CD4-positive, alpha-beta T cell treated with Interferon alpha-2 for 1 hour (primary cell): ENCODE results near the gene MORN3.
"Not testable (repeated sequence)": the region's sequence is repeated elsewhere in the genome, so short reads cannot be mapped to it uniquely, and the experiment has no call there.

Experiments used
- DNase-seq, 2 donors: peaks; one replicate each; pipeline ENCODE4 v3.0.0-alpha.2; 2020 to 2022

The MORN3 gene

GRCh38 chr12:121669521-121669900, at the start of gene MORN3:
Gene MORN3, minus strand, starts transcription at chr12:121669654. Its CDS starts 171 bp downstream, at chr12:121669483.
- DNase-seq, result no peak

GRCh38 chr12:121718653-121719239, 49.3 kb upstream of the MORN3 start:
- DNase-seq, result no peak

GRCh38 chr12:121717041-121717699, 47.7 kb upstream of the MORN3 start:
- no peak for DNase-seq

GRCh38 chr12:121715862-121716435, 46.5 kb upstream of the MORN3 start:
- no peak for DNase-seq

GRCh38 chr12:121715055-121715454, 45.6 kb upstream of the MORN3 start:
- DNase-seq, result not testable (repeated sequence)

- DNase-seq, result peak in 1 of 2 donors; percentile 6
Measured at GRCh38 chr12:121713793-121714192, 44.3 kb upstream of the MORN3 start.

GRCh38 chr12:121713257-121713777, 43.9 kb upstream of the MORN3 start:
- DNase-seq, result no peak

- peak; percentile 82 to 90 for DNase-seq
Measured at GRCh38 chr12:121712461-121713256, 43.2 kb upstream of the MORN3 start, which contains the start of gene TMEM120B. Gene TMEM120B, plus strand, starts transcription at chr12:121712752. Its CDS starts 144 bp downstream, at chr12:121712896.

GRCh38 chr12:121712190-121712460, 42.7 kb upstream of the MORN3 start:
- peak; percentile 3 to 43 for DNase-seq

- peak; percentile 31 to 42 for DNase-seq
Measured at GRCh38 chr12:121711361-121712189, 42.1 kb upstream of the MORN3 start.

GRCh38 chr12:121709478-121709961, 40.1 kb upstream of the MORN3 start:
- DNase-seq, result no peak

- DNase-seq, result not testable (repeated sequence)
Measured at GRCh38 chr12:121709064-121709424, 39.6 kb upstream of the MORN3 start.

- DNase-seq, result no peak
Measured at GRCh38 chr12:121708313-121709063, 39.0 kb upstream of the MORN3 start.

- no peak for DNase-seq
Measured at GRCh38 chr12:121705514-121705913, 36.1 kb upstream of the MORN3 start.

GRCh38 chr12:121702944-121703343, 33.5 kb upstream of the MORN3 start:
- no peak for DNase-seq

GRCh38 chr12:121701667-121702277, 32.3 kb upstream of the MORN3 start:
- DNase-seq, result no peak

- DNase-seq, result not testable (repeated sequence)
Measured at GRCh38 chr12:121697861-121698260, 28.4 kb upstream of the MORN3 start.

- peak; percentile 17 to 81 for DNase-seq
Measured at GRCh38 chr12:121697093-121697698, 27.7 kb upstream of the MORN3 start.

- no peak for DNase-seq
Measured at GRCh38 chr12:121693155-121693687, 23.8 kb upstream of the MORN3 start.

- not testable (repeated sequence) for DNase-seq
Measured at GRCh38 chr12:121692744-121693143, 23.3 kb upstream of the MORN3 start.
